NCI-H2196 (cell line): ENCODE results near the gene CHST9.
"Not testable (repeated sequence)": the region's sequence is repeated elsewhere in the genome, so short reads cannot be mapped to it uniquely, and the experiment has no call there.

Source experiments
- DNase-seq: peaks from one replicate; lab custom pipeline; 2025; ENCODE audit not compliant: unreplicated experiment; lab: John Stamatoyannopoulos, UW

Gene CHST9

GRCh38 chr18:27185025-27185763 lies at the start of gene CHST9:
TSS of gene CHST9 (minus strand) at chr18:27185308. CDS start at chr18:27142809, 42,499 bp downstream.
- no peak for DNase-seq

GRCh38 chr18:27232355-27232754 lies 47.2 kb upstream of the CHST9 start:
- DNase-seq, result not testable (repeated sequence)

- not testable (repeated sequence) for DNase-seq
These were observed 46.6 kb upstream of the CHST9 start for GRCh38 chr18:27231671-27232070.

- not testable (repeated sequence) for DNase-seq
These were observed 46.1 kb upstream of the CHST9 start for GRCh38 chr18:27231221-27231620.

- no peak for DNase-seq
These were observed 42.6 kb upstream of the CHST9 start for GRCh38 chr18:27227721-27228120.

GRCh38 chr18:27226556-27227075 lies 41.5 kb upstream of the CHST9 start:
- no peak for DNase-seq

GRCh38 chr18:27225947-27226481 lies 40.9 kb upstream of the CHST9 start:
- no peak for DNase-seq

- no peak for DNase-seq
These were observed 38.6 kb upstream of the CHST9 start for GRCh38 chr18:27223526-27224291.

- no peak for DNase-seq
These were observed 29.7 kb upstream of the CHST9 start for GRCh38 chr18:27214831-27215230.

- DNase-seq, result no peak
These were observed 28.1 kb upstream of the CHST9 start for GRCh38 chr18:27213123-27213717.

GRCh38 chr18:27211569-27211968 lies 26.5 kb upstream of the CHST9 start:
- DNase-seq, result no peak

- no peak for DNase-seq
These were observed 21.3 kb upstream of the CHST9 start for GRCh38 chr18:27206411-27206810.

- DNase-seq, result no peak
These were observed 17.6 kb upstream of the CHST9 start for GRCh38 chr18:27202741-27203140.

GRCh38 chr18:27198036-27198435 lies 12.9 kb upstream of the CHST9 start:
- DNase-seq, result no peak

- DNase-seq, result no peak
These were observed 3.2 kb upstream of the CHST9 start for GRCh38 chr18:27188309-27188708.

- DNase-seq, result no peak
These were observed 789 bp upstream of the CHST9 start for GRCh38 chr18:27185897-27186296.

GRCh38 chr18:27184115-27185024 lies 738 bp downstream of the CHST9 start:
- DNase-seq, result no peak

GRCh38 chr18:27181726-27182125 lies 3.4 kb downstream of the CHST9 start:
- DNase-seq, result no peak

- DNase-seq, result no peak
These were observed 6.7 kb downstream of the CHST9 start for GRCh38 chr18:27178424-27178823.

- DNase-seq, result no peak
These were observed 9.2 kb downstream of the CHST9 start for GRCh38 chr18:27175914-27176313.
